ENCODE results near the gene RSPRY1. TPM values are rescaled to one million over a fixed set of nuclear protein-coding genes. Genes with fewer than 3 reads are reported as not detected.
A peak's percentile ranks its signal among the peaks of the same experiment; 100 is the strongest.

Gene RSPRY1
- total RNA-seq, 1 experiment from 2014 or later = 57.7 TPM

GRCh38 chr16:57239107-57239506 lies 53.0 kb downstream of the RSPRY1 start:
- intact Hi-C loops (cut with micrococcal nuclease; ENCODE audit: unreplicated experiment) = no loop called here
- Mint-ChIP-seq H3K27me3 (ENCODE audit: insufficient read depth, unreplicated experiment) (no peaks in the 10 kb centered on the region), H3K9me3 (ENCODE audit: unreplicated experiment) (no peaks in the 10 kb centered on the region), H3K4me1 (ENCODE audit: low read depth, unreplicated experiment) (peaks cover 8% of the 10 kb centered on the region), H3K4me3 (ENCODE audit: unreplicated experiment) (no peak overlapping the region), H3K36me3 (ENCODE audit: insufficient read depth, unreplicated experiment) (peaks cover 60% of the 10 kb centered on the region), H3K27ac (ENCODE audit: unreplicated experiment) (no peak overlapping the region)
- no peak for TF ChIP-seq CTCF (IDR thresholded peaks at IDR 0.05; ENCODE audit: insufficient read depth in 1 of 2, low read depth in 1 of 2, low read length in 1 of 2, severe bottlenecking in 1 of 2, unreplicated experiment in 1 of 2)
- H3K36me3 ChIP-seq (ENCODE audit: control insufficient read depth, insufficient read depth, low read length) = peaks cover 4% of the 10 kb centered on the region
- no peak for DNase-seq
- H3K9me3 ChIP-seq = no peaks in the 10 kb centered on the region
- POLR2A ChIA-PET = interaction anchor here (0.7 kb wide), 1 partner anchor 300 kb away, joined by 3 read pairs; no protein-coding TSS in a partner anchor
- no peaks in the 10 kb centered on the region for H3K4me1 ChIP-seq
- TSS peak; percentile 26 for BruUV-seq (replicated peaks)
- CTCF ChIA-PET = no interaction called here
- no peak overlapping the region for H3K4me3 ChIP-seq (ENCODE audit: low read depth, low read length)
- H3K27me3 ChIP-seq (replicated peaks; ENCODE audit: control insufficient read depth, insufficient read depth, low read length) = no peaks in the 10 kb centered on the region

- Mint-ChIP-seq H3K4me1 (ENCODE audit: low read depth, unreplicated experiment) (peaks cover 8% of the 10 kb centered on the region), H3K27me3 (ENCODE audit: insufficient read depth, unreplicated experiment) (no peaks in the 10 kb centered on the region), H3K9me3 (ENCODE audit: unreplicated experiment) (no peaks in the 10 kb centered on the region), H3K36me3 (ENCODE audit: insufficient read depth, unreplicated experiment) (peaks cover 61% of the 10 kb centered on the region), H3K4me3 (ENCODE audit: unreplicated experiment) (no peak overlapping the region), H3K27ac (ENCODE audit: unreplicated experiment) (no peak overlapping the region)
- no peaks in the 10 kb centered on the region for H3K9me3 ChIP-seq
- no peaks in the 10 kb centered on the region for H3K27me3 ChIP-seq (replicated peaks; ENCODE audit: control insufficient read depth, insufficient read depth, low read length)
- H3K4me1 ChIP-seq = no peaks in the 10 kb centered on the region
- DNase-seq = no peak
- intact Hi-C loops (cut with micrococcal nuclease; ENCODE audit: unreplicated experiment) = no loop called here
- H3K36me3 ChIP-seq (ENCODE audit: control insufficient read depth, insufficient read depth, low read length) = peaks cover 4% of the 10 kb centered on the region
- no peak for TF ChIP-seq CTCF (IDR thresholded peaks at IDR 0.05; ENCODE audit: insufficient read depth in 1 of 2, low read depth in 1 of 2, low read length in 1 of 2, severe bottlenecking in 1 of 2, unreplicated experiment in 1 of 2)
- ChIA-PET CTCF (interaction anchor here (0.6 kb wide), 1 partner anchor 175 kb away, joined by 3 read pairs; no protein-coding TSS in a partner anchor), POLR2A (no interaction called here)
- no peak overlapping the region for H3K4me3 ChIP-seq (ENCODE audit: low read depth, low read length)
- no TSS peak for BruUV-seq (replicated peaks)
Measured at GRCh38 chr16:57240851-57241250, 54.7 kb downstream of the RSPRY1 start.

DNA sequence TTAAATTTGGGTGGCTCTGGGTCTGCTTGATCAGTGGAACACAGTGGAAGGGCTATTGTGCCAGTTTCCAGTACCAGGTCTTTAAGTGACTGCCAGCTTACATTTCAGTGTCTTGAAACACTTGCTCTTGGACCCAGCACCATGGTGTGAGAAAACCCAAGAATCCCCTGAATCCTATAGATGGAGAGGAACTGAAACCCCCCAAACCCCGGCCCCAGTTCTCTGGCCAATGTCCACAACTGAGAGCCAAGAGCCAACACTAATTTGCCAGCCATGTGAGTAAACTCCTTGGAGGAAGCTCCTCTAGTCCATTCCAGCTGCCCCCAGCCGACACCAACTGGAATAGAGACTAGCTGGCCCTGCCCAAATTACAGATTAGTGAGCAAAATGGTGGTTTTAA lies 56.5 kb downstream of the RSPRY1 start:
- no TSS peak for BruUV-seq (replicated peaks)
- Mint-ChIP-seq H3K27ac (ENCODE audit: unreplicated experiment) (no peak overlapping the region), H3K9me3 (ENCODE audit: unreplicated experiment) (no peaks in the 10 kb centered on the region), H3K4me3 (ENCODE audit: unreplicated experiment) (no peak overlapping the region), H3K4me1 (ENCODE audit: low read depth, unreplicated experiment) (peaks cover 8% of the 10 kb centered on the region), H3K36me3 (ENCODE audit: insufficient read depth, unreplicated experiment) (peaks cover 63% of the 10 kb centered on the region), H3K27me3 (ENCODE audit: insufficient read depth, unreplicated experiment) (no peaks in the 10 kb centered on the region)
- DNase-seq = peak in 1 of 2 experiments; percentile 17
- no peak for TF ChIP-seq CTCF (IDR thresholded peaks at IDR 0.05; ENCODE audit: insufficient read depth in 1 of 2, low read depth in 1 of 2, low read length in 1 of 2, severe bottlenecking in 1 of 2, unreplicated experiment in 1 of 2)
- ChIA-PET CTCF (no interaction called here), POLR2A (no interaction called here)
- H3K27me3 ChIP-seq (replicated peaks; ENCODE audit: control insufficient read depth, insufficient read depth, low read length) = no peaks in the 10 kb centered on the region
- intact Hi-C loops (cut with micrococcal nuclease; ENCODE audit: unreplicated experiment) = no loop called here
- H3K36me3 ChIP-seq (ENCODE audit: control insufficient read depth, insufficient read depth, low read length) = peaks cover 3% of the 10 kb centered on the region
- no peaks in the 10 kb centered on the region for H3K4me1 ChIP-seq
- H3K4me3 ChIP-seq (ENCODE audit: low read depth, low read length) = no peak overlapping the region
- no peaks in the 10 kb centered on the region for H3K9me3 ChIP-seq

All from Caco-2 (cell line).